A673 (cell line): Measurements from ENCODE around the gene SERPINA9. TPM values are rescaled to one million over a fixed set of nuclear protein-coding genes. Genes with fewer than 3 reads are reported as not detected.

Source experiments
- BruUV-seq: library from RNA; stranded (reverse); fragments of 400-500 nt; replicated peaks from 2 replicates; lab custom pipeline; 2021; lab: Mats Ljungman, UMichigan
- CTCF ChIA-PET: fragments of 300-600 bp; sonication (Branson Sonifier 250); formaldehyde crosslinking; loops from one replicate; lab custom pipeline; 2022; ENCODE audit warnings: antibody characterized with exemption; lab: Charles Lee
- POLR2A ChIA-PET: fragments of 300-600 bp; sonication (Branson Sonifier 250); formaldehyde crosslinking; loops from one replicate; lab custom pipeline; 2022; ENCODE audit warnings: antibody characterized with exemption; ENCODE audit not compliant: low non-redundant PET; lab: Charles Lee
- DNase-seq: peaks from one replicate; pipeline ENCODE4 v3.0.0-alpha.2; 2015; ENCODE audit warnings: low spot score
- H3K27ac ChIP-seq: fragments of 200-600 bp; sonication (generic); 2 replicates; pipeline ENCODE4 v1.5.1; 2016; ENCODE audit warnings: mixed run types, low read depth, mild to moderate bottlenecking, mixed read lengths, antibody characterized with exemption, low read length; ENCODE audit not compliant: poor library complexity, severe bottlenecking
- H3K27me3 ChIP-seq: fragments of 200-600 bp; sonication (generic); replicated peaks from 2 replicates; pipeline ENCODE4 v1.6.1; 2017; ENCODE audit warnings: mixed run types, low read depth, mild to moderate bottlenecking, mixed read lengths, antibody characterized with exemption, low read length; ENCODE audit not compliant: insufficient read depth, poor library complexity
- H3K36me3 ChIP-seq: fragments of 200-600 bp; sonication (generic); 2 replicates; pipeline ENCODE4 v1.6.1; 2016; ENCODE audit warnings: mixed run types, mild to moderate bottlenecking, mixed read lengths, antibody characterized with exemption, low read length; ENCODE audit not compliant: insufficient read depth, poor library complexity, severe bottlenecking
- H3K4me1 ChIP-seq: fragments of 200-600 bp; sonication (generic); 2 replicates; pipeline ENCODE4 v1.6.1; 2017; ENCODE audit warnings: mixed run types, mild to moderate bottlenecking, mixed read lengths, antibody characterized with exemption, low read length; ENCODE audit not compliant: insufficient read depth, poor library complexity, severe bottlenecking
- H3K4me3 ChIP-seq: fragments of 200-600 bp; sonication (generic); 2 replicates; pipeline ENCODE4 v1.5.1; 2016; ENCODE audit warnings: low read depth, mixed run types, mild to moderate bottlenecking, mixed read lengths, low read length; ENCODE audit not compliant: poor library complexity, severe bottlenecking
- H3K9me3 ChIP-seq: fragments of 200-600 bp; sonication (generic); 2 replicates; pipeline ENCODE4 v1.6.1; 2016; ENCODE audit warnings: mixed run types, low read depth, mild to moderate bottlenecking, mixed read lengths, antibody characterized with exemption, low read length; ENCODE audit not compliant: poor library complexity, severe bottlenecking
- EZH2 ChIP-seq: fragments of 200-600 bp; sonication (generic); IDR thresholded peaks from 2 replicates; pipeline ENCODE4 v1.6.1; 2017; ENCODE audit warnings: borderline replicate concordance, low read depth, mild to moderate bottlenecking, mixed read lengths, antibody characterized with exemption, low read length; ENCODE audit not compliant: poor library complexity, severe bottlenecking
- intact Hi-C: fragments of 100-400 bp; cut with micrococcal nuclease; formaldehyde crosslinking; loops from one replicate; pipeline ENCODE4 v1.10.0; 2022; ENCODE audit not compliant: unreplicated experiment
- total RNA-seq: library from RNA; stranded (reverse); gene quantifications from 2 replicates; pipeline ENCODE4 v1.2.3, GENCODE V29; 2021
- TF ChIP-seq, protein P1 (sequence below): fragments of 300-800, 200-600 bp; sonication (generic); conservative IDR thresholded peaks from 2 replicates; pipeline ENCODE4 v1.5.1; 2017; ENCODE audit warnings: low read depth, mild to moderate bottlenecking, antibody characterized with exemption, low read length, moderate library complexity, mixed read lengths

The SERPINA9 gene
- total RNA-seq, 1 experiment from 2014 or later = not detected

DNA sequence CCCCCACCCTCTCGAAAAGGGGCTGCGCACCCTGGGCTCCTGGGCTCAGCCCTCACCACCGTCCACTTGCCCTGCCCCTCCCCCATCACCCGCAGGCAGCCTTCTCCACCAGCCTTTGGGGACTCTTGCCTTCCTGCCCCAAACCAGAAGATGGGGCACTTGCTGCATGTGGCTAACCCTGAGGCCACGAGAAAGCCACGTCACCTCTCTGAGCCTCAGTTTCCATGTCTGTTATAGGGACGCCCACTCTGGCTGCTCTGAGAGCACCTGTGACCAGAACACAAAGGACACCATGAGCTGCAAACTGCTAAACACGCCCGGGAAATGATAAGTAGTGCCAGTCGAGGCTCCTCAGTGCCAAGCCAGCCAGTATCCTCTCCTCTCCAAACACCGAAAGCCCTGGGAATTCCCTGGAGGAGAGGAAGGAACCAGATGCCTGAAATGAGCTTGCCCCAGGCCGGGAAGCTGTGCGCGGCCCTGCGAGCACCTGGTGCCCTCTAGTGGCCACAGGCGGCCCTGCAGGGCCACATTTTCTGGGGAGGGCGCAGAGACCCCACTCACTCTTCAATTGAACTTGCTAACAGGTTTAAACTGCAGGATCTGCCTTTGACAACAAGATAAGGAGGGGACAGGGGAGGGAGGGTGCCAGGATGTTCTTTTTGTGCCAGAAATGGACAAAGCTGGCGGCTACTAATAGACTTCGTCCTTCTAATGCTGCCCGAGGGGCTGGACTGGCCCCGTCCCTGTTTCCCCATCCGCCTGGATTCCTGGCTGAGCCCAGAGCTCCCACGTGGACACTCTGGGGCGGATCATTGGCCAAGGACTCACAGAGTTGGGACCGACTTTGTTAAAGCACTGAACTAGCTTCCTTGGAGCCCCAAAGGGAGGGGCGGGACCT is 10.2 kb upstream of the SERPINA9 start:
- Histone ChIP-seq H3K27ac (no peak overlapping the region), H3K36me3 (no peaks in the 10 kb centered on the region), H3K4me1 (peaks cover 6% of the 10 kb centered on the region), H3K27me3 (peaks cover 4% of the 10 kb centered on the region), H3K9me3 (no peaks in the 10 kb centered on the region), H3K4me3 (no peak overlapping the region)
- no peak for TF ChIP-seq EZH2
- TF ChIP-seq, protein P1, sequence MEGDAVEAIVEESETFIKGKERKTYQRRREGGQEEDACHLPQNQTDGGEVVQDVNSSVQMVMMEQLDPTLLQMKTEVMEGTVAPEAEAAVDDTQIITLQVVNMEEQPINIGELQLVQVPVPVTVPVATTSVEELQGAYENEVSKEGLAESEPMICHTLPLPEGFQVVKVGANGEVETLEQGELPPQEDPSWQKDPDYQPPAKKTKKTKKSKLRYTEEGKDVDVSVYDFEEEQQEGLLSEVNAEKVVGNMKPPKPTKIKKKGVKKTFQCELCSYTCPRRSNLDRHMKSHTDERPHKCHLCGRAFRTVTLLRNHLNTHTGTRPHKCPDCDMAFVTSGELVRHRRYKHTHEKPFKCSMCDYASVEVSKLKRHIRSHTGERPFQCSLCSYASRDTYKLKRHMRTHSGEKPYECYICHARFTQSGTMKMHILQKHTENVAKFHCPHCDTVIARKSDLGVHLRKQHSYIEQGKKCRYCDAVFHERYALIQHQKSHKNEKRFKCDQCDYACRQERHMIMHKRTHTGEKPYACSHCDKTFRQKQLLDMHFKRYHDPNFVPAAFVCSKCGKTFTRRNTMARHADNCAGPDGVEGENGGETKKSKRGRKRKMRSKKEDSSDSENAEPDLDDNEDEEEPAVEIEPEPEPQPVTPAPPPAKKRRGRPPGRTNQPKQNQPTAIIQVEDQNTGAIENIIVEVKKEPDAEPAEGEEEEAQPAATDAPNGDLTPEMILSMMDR = peak; percentile 99
- DNase-seq = peak; percentile 61
- no TSS peak for BruUV-seq
- intact Hi-C loops = loop anchor here (1.0 kb wide), 2 partner anchors 52 to 63 kb away; no protein-coding TSS in a partner anchor
- POLR2A ChIA-PET = no interaction called here
- CTCF ChIA-PET = interaction anchor here (0.8 to 3.0 kb wide), 9 partner anchors 9 to 354 kb away, joined by 3 to 44 read pairs (median 3); no protein-coding TSS in a partner anchor

- no peaks in the 10 kb centered on the region for H3K36me3 ChIP-seq
- POLR2A ChIA-PET = no interaction called here
- H3K9me3 ChIP-seq = no peaks in the 10 kb centered on the region
- no TSS peak for BruUV-seq
- peaks cover 6% of the 10 kb centered on the region for H3K4me1 ChIP-seq
- H3K4me3 ChIP-seq = no peak overlapping the region
- CTCF ChIA-PET = interaction anchor here (3.0 kb wide), 1 partner anchor 51 kb away, joined by 44 read pairs; no protein-coding TSS in a partner anchor
- peaks cover 4% of the 10 kb centered on the region for H3K27me3 ChIP-seq
- intact Hi-C loops = no loop called here
- TF ChIP-seq EZH2 = no peak
- TF ChIP-seq, protein P1 = no peak
- DNase-seq = no peak
- H3K27ac ChIP-seq = no peak overlapping the region
Measured at GRCh38 chr14:94484481-94484880, 8.5 kb upstream of the SERPINA9 start.

DNA sequence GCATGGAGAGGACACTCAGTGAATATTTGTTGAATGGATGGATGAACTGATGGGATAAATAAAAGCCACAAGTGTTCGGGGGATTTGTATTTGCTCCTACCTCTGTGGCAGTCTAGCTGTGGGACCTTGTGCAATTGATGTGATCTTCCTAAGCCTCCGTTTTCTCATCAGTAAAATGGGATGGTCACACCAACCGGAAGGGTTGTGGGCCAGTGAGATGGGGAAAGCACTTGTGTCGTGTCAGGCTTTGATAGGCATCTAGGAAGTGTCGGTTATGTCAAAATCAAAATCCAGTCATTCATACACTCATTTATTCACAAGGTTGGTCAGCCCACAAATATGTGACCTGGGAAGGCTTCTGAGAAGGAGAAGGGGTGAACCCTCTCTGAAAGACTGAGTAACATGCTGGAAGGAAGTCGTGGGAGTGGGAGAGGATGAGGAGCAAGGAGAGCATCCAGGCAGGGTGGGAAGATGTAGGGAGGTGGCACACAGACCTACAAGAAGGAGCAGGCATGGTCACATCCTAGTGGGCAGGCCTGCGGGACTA is 7.8 kb upstream of the SERPINA9 start:
- Histone ChIP-seq H3K4me3 (no peak overlapping the region), H3K27me3 (peaks cover 4% of the 10 kb centered on the region), H3K27ac (no peak overlapping the region), H3K36me3 (no peaks in the 10 kb centered on the region), H3K9me3 (no peaks in the 10 kb centered on the region), H3K4me1 (peaks cover 6% of the 10 kb centered on the region)
- TF ChIP-seq EZH2 = no peak
- TF ChIP-seq, protein P1 = no peak
- intact Hi-C loops = no loop called here
- BruUV-seq = no TSS peak
- ChIA-PET POLR2A (no interaction called here), CTCF (interaction anchor here (3.0 kb wide), 1 partner anchor 50 kb away, joined by 44 read pairs; no protein-coding TSS in a partner anchor)
- no peak for DNase-seq
